Amniotic epithelial cell (primary cell): ENCODE data around the gene TSTD1.
"Not testable (repeated sequence)": the region's sequence is repeated elsewhere in the genome, so short reads cannot be mapped to it uniquely, and the experiment has no call there.

Experiments used
- DNase-seq: peaks from one replicate; pipeline ENCODE4 v3.0.0-alpha.2; 2010; ENCODE audit warnings: low read depth

TSTD1 gene

GRCh38 chr1:161037661-161038522, 872 bp downstream of the TSTD1 start:
- DNase-seq = no peak

GRCh38 chr1:161033751-161034150, 5.0 kb downstream of the TSTD1 start:
- DNase-seq = no peak

GRCh38 chr1:161032409-161032808, 6.4 kb downstream of the TSTD1 start:
- DNase-seq = peak; percentile 45

GRCh38 chr1:161031874-161032273, 6.9 kb downstream of the TSTD1 start:
- DNase-seq = no peak

GRCh38 chr1:161029466-161029865, 9.3 kb downstream of the TSTD1 start:
- not testable (repeated sequence) for DNase-seq

GRCh38 chr1:161026954-161027353, 11.8 kb downstream of the TSTD1 start:
- DNase-seq = peak; percentile 39

- DNase-seq = not testable (repeated sequence)
Observed at GRCh38 chr1:161022432-161022831, 16.3 kb downstream of the TSTD1 start.

- DNase-seq = no peak
Observed at GRCh38 chr1:161021970-161022353, 16.8 kb downstream of the TSTD1 start.

- DNase-seq = peak; percentile 65
Observed at GRCh38 chr1:161021165-161021969, 17.4 kb downstream of the TSTD1 start.

- peak; percentile 62 for DNase-seq
Observed at GRCh38 chr1:161020509-161021164, 18.1 kb downstream of the TSTD1 start, which contains the start of gene F11R. Gene F11R (minus strand): TSS chr1:161021152. CDS start chr1:161021073, 79 bp downstream.

- peak; percentile 42 for DNase-seq
Observed at GRCh38 chr1:161019751-161020495, 18.8 kb downstream of the TSTD1 start.

- not testable (repeated sequence) for DNase-seq
Observed at GRCh38 chr1:161019111-161019660, 19.6 kb downstream of the TSTD1 start.

GRCh38 chr1:161018631-161018930, 20.2 kb downstream of the TSTD1 start:
- no peak for DNase-seq

- DNase-seq = no peak
Observed at GRCh38 chr1:161017756-161018630, 20.8 kb downstream of the TSTD1 start.

GRCh38 chr1:161017181-161017580, 21.6 kb downstream of the TSTD1 start:
- not testable (repeated sequence) for DNase-seq

GRCh38 chr1:161016683-161017082, 22.1 kb downstream of the TSTD1 start:
- DNase-seq = peak; percentile 72

- DNase-seq = peak; percentile 99
Observed at GRCh38 chr1:161013488-161014230, 25.1 kb downstream of the TSTD1 start.

GRCh38 chr1:161013131-161013487, 25.7 kb downstream of the TSTD1 start:
- peak; percentile 69 for DNase-seq

GRCh38 chr1:161012420-161012819, 26.3 kb downstream of the TSTD1 start:
- no peak for DNase-seq
